Activated CD8-positive, alpha-beta memory T cell treated with anti-CD3 and anti-CD28 coated beads for 48 hours (primary cell): ENCODE results near the gene TNRC6C.

ENCODE experiments used
- DNase-seq, 3 experiments: peaks; one replicate each; pipeline ENCODE4 v3.0.0-alpha.2; 2020; ENCODE audit warnings: low read depth in 2 of 3, low spot score in 2 of 3

Gene TNRC6C

DNA sequence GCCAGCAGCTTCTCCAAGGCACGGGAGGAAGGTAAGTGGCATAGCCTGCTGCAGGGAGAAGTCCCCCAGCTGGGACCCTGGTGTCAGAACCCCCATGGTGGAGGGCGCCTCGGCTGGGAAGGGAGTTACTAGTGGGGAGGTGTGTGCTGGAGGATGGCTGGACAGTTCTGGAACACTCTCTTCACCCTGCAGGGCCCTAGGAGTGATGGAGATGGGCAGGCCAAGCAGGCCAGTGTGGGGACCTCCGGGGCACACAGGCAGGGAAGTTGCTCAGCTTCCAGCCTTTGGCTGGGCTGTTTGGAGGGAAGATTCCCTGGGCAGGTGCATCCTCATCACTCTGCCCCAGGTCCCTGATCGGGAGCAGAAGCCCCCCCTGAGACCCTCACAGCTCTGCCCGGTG, 188.4 kb downstream of the TNRC6C start:
- no peak for DNase-seq

DNA sequence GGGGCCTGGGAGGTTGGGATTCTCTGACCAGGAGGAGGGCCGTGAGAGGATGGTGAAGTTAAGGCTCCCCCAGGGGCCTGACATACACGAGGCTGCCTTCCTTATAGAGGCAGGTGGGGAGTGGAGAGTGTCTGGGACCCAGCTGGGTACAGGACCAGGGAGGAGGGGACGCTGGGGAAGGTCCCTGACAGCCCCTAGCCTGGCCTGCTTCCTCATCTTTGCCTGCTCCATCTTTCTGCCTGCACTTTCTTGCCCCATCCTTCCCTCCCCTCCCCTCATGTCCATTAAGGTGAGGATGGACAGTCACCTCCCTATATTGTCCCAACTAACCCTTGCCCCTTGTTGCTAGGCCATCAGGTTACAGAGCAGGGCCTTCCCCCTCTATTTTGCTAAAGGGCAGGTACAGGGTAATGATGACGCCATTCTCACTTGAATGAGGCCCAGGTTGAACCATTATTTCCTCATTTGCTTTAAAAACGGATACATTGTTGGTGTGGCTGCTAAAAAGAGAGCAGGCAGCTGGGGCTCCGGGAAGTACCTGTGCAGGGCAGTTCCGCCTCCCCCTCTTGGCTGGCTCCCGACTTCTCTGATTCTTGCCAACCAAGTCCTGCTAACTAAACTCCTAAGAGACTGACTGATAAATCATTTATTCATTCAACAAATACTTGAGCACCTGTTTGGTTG, 189.0 kb downstream of the TNRC6C start:
- DNase-seq, result no peak

DNA sequence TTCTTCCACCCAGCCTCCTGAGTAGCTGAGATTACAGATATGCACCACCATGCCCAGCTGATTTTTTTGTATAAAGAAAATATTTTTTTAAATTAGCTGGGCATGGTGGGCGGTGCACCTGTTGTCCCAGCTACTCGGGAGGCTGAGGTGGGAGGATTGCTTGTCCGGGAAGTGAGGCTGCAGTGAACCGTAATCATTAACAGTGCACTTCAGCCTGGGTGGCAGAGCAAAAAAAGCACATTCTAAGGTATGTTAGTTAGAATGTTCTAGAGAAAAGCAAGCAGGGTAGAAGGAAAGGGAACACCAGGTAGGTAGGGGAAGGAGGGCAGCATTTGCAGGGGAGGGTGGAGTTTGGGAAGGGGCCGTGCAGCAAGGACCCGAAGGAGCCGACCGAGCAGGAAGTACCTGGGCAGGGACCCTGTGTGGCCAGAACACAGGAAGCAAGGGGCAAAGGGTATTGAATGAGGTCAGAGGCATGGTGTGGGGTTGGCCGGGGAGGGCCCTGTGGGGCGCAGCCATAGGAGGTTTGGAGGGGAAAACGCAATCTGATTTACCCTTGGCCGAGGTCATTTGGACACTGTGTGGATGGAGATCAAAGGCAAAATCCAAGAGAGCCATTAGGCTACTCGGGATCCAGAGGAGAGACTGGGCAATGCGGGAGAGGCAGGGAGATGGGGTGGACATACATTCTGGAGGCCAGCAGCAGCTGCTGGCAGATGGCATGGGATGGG, 189.9 kb downstream of the TNRC6C start:
- DNase-seq, result no peak

DNA sequence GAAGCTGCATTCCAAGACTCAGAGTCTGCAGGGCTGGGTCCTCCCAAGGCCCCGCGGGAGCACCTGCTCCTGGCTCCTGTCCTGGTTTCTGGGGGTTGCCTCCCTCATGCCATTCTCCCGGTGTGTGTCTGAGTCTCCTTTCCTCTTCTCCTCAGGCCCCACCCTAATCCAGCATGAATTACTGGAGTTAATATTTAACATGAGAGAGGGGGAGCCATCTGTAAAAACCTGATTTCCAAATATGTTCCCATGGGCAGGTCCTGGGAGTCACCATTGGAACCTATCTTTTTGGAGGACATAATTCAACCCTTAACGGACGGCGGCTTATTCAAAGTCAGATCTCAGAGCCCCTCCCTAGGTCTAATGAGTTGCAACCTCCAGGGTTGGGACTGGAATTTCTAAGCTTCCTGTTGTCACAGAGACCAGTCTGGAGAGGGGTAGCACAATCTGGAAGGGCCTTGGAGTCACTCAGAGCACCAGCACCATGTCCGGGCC, 193.1 kb downstream of the TNRC6C start:
- no peak for DNase-seq

DNA sequence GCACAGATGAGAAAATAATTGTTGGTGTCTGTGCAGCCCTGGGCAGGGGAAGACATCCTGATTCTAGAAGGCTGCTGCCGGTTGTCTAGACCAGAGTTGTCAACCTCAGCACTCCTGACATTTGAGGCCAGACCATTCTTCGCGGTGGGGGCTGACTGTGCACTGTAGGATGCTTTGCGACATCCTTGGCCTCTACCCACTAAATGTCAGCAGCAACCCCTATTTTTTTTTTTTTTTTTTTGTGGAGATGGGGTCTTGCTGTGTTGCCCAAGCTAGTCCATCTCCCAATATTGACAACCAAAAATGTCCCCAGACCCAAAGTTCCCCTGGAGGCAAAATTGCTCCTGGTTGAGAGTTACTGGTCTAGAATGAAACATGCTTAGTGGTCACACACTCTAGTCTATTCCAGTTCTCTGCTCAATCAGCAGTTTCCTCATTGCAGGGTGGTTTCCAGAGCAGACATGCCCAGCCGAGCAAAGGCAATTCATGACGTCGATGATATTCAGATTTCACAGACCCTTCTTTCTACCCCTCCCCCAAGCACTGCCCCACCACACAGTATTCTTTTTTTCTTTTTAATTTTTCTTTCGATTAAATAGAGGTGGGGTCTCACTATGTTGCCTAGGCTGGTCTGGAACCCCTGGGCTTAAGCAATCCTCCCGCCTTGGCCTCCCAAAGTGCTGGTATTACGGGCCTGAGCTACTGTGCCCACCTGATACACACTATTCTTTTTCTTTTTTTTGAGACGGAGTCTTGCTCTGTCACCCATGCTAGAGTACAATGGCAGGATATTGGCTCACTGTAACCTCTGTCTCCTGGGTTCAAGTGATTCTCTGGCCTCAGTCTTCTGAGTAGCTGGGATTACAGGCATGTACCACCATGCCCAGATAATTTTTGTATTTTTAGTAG, 196.7 kb downstream of the TNRC6C start:
- DNase-seq, result no peak
